ENCODE results near the gene AKAP13.
"Not testable (repeated sequence)": the region's sequence is repeated elsewhere in the genome, so short reads cannot be mapped to it uniquely, and the experiment has no call there.

Gene AKAP13

DNA sequence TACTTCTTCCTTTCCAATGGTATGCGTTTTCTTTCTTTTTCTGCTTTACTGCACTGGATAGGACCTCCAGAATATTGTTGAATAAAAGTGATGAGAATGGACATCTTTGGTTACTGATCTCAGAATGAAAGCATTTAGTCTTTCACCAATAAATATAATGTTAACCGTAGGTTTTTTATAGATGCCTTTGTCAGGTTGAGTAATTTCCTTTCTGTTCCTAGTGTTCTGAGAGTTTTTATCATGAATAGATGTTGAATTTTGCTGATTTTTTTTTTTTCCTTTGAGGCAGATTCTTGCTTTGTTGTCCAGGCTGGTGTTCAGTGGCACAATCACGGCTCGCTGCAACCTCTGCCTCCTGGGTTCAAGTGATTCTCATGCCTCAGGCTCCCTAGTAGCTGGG is 255.9 kb downstream of the AKAP13 start:
- DNase-seq: no peak

DNA sequence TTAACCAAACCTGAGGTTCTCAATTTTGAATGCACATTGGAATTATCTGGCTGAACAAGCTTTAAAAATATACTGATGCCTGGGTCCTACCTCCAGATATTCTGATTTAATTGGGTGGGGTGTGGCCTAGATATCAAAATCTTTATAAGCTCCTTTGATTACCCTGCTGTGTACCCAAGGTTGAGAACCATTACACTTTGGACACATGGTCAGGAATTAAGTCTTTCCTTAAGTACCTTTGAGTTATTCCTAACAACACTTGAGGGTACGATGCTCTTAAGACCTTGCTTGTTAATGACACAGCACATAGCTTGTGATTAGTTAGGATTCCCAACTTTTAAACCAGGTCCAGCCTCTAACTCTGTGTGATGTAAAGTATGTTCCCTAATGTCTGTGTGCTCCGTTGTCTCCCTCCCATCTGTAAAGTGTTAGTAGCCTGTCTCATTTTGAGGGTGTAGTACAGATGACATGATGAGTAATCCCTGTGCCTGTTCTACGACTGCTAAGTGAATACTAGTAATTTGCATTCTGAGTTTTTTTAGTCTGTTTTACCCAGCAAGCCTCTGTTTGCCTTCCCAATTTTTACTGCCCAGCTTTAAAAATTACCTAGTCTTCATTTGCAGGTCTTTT is 259.5 kb downstream of the AKAP13 start:
- DNase-seq: peak; percentile 68

DNA sequence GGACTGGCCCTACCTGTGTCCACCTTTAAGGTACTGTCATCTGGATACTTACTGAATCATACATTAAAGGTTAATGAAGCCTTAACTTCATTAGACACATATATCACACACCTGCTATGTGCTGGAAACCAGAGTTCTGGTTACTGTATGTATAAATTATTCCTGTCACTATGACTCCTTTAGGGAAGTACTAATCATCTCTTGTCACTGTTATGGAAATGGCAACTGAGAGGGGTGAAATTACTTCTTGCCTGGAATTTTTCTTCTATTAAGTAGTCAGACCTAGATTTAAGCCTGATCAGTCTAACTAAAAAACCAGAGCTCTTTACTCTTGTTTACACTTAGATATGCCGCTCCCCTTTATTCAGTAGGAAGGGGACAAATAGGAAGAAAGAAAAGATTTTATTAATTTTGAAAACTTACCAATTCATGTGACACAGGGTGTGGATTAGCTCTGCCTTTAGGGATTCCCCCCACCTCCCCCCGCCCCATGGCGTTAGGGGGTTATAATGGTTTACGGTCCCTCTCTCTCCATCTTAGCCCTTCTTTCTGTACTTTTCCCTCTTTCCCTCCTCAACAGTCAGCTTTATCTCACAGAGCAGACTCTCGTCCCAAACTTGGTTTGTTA is 261.8 kb downstream of the AKAP13 start:
- DNase-seq: no peak

DNA sequence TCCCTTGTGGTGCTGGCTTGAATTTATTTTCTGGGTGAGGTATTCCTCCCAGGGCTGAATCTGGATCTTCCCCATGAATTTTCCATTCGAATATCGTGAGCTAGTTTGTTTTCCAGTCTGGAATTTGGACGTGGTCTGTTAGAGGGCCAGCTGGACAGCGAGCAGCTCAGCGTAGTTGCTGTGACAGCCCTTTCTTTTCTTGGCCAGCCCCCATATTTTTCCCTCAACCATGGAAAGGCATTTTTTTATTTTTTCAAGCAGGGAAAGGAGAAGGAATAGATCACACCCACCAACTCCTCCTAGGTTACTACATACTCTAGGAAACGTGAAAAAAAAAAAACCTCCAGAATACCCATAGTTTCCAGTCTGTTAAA is 262.3 kb downstream of the AKAP13 start:
- no peak for DNase-seq

DNA sequence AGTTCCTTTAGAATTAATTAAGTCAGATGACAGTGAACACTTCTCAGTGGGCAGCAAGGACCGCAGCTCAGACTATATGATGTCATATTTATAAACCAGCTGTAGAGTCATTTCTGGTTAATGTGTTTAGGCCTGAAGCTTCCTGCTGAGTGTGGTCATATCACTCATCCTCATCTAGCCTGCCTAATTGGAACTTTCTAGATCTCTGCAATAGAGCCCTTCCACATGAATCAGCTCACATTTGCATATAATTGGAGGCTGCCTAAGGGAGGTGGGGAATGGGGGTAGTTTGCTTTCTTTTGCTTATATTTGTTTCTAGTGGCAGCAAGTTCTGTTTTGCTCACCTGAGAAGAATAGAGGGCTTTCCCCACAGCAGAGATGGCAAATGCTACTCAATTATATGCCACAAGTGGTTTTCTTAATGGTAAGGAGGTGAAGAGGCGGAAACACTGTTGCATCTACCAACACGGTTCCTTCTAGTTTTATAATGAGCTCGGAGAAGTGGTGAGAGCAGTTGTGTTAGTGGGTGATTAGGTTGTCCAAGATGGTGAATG is 266.2 kb downstream of the AKAP13 start:
- no peak for DNase-seq

DNA sequence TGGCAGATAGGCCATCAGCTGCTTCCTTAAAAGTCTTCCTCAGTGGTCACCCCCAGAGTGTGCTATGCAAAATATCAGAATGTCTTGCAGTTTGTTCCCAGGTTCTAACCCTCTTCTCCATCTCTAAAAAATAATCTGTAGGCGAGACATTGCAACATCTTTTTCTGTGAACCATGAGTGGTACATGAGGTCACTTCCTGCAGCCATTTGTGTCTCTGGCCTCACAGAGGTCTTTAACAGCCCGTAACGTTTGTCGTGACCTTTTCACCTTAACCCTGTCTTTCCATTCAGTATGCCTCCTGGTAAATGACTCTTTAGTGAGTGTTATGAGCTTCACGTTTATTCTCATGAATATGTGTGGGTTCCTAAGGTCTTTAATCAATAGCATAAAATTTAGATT is 269.0 kb downstream of the AKAP13 start:
- no peak for DNase-seq

DNA sequence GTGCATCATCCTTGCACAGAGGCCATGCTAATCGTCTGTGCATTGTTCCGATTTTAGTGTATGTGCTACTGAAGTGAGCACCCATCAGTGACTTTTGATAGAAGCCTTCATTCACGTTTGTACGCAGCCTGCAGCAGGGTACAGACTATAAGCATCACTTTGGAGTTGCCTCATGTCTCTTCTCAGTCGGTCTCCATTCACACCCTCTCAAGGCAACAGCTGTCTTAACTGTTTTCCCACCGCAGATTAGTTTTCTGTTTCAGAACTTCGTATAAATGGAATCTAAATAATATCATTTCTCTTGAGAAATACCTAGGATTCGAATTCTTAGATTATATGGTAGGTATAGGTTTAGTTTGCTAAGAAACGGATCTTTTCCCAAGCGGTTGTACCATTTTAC is 271.1 kb downstream of the AKAP13 start:
- no peak for DNase-seq

DNA sequence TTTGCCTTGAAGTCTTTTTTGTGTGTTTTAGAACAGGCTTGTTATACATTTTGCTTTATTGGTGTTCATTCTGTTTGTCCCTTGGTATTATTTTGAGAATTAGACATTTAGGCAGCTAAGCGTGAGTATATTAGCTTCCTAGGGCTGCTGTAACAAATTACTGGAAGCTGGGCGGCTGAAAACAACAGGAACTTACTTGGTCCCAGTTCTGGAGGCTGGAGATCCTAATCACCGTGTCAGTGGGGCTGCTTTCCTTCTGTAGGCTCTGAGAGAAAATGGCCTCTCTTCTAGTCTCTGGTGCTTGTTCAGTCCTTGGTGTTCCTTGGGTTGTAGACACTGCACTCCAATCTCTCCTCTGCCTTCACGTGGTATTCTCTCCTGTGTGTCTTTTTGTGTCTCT is 272.1 kb downstream of the AKAP13 start:
- DNase-seq: no peak

DNA sequence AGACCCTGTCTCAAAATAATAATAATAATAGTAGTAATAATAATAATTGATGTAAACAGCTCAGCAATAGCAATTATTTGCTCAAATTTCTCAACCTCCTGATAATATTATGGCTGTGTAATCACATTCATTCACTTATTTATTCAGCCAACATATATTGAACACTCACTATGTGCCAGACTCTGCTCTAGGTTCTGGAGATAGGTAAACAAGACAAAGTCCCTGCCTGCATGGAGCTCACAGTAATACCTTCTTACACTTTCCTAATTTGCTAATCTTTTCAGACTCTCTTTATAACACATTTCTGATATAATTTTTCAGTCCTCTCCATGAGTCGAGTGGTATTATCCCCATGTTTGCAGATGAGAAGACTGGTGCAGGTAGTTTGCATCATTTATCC is 276.7 kb downstream of the AKAP13 start:
- no peak for DNase-seq

DNA sequence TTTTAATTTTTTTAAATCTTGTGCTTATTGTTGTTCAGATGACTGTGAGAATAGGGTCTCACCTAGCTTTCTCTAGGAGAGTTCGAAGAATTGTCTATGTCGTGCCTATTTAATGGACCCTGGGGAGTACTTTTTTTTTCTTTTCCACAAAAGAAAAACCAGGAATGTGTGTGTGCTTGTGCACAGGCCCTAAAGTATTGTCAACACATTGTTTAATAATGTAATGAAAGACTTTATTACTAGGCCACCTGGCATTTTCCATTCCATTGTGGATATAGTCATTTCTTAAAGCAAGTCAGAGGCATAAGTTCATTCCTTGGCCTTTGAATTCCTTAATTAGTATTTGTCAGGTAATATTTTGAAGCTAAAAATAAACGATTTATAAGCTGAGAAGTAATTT is 278.4 kb downstream of the AKAP13 start:
- no peak for DNase-seq

DNA sequence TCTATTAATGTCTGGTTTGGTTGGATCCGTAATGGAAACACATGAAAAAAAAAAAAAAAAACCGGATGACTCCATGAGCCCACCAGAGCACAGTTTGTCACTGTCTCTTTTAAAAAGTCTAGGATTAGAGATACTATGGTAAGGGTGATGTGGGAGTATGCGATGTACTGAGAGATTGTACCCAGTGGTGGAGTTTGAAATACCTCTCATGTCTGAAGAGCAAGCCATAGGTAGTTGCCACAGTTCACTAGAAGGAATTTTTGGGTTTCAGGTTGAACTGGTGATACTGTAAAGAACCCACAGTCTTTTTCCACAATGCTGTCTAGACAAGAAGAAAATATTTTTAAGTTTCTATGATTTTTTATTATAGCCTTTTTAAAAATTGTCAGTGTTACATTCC is 281.5 kb downstream of the AKAP13 start:
- no peak for DNase-seq

DNA sequence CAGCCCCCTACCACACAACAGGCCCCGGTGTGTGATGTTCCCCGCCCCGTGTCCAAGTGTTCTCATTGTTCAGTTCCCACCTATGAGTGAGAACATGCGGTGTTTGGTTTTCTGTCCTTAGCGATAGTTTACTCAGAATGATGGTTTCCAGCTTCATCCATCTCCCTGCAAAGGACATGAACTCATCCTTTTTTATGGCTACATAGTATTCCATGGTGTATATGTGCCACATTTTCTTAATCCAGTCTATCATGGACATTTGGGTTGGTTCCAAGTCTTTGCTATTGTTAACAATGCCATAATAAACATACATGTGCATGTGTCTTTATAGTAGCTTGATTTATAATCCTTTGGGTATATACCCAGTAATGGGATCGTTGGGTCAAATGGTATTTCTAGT is 285.3 kb downstream of the AKAP13 start:
- not testable (repeated sequence) for DNase-seq

DNA sequence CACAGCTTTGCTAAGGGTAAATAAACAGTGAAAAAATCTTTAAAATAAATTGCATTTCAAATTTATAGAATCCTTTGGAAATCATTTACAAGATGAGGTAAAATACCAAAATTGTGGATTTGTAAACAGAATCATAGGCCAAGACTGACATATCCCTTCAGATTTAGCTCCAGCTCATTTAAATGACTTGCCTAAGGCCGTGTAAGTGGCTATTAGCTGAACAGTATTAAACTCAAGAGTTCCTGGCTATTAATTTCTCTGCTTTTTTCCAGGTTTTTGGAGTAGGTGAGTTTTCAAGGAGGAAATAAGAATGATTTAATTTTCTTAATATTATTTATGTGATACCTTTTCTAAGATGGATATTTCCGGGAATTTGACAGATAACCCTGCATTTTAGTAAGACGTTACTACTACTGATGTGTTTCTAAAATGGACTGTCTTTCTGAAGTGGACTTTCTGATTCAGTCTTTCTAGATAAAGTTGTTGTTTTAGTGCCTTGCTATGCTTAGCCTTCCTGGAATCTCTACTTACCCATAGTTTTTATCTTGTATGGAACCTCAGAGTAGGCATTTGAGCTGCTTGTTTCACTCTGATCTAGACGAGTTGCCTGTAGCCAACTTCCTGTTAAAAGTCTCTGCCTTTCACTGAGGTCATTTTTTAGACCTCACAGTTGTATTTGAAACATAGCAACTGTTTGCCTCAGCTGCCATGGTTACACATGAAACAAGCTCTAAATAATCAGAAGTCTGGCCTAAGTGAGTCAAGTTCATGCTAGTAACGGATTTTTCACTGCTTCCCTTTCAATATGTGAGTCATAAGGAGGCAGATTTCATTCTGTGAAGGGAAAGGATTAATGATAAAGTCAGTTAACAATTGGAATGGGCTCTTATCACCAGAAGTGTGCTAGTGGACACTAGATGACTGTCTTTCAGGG is 287.4 kb downstream of the AKAP13 start:
- no peak for DNase-seq

DNA sequence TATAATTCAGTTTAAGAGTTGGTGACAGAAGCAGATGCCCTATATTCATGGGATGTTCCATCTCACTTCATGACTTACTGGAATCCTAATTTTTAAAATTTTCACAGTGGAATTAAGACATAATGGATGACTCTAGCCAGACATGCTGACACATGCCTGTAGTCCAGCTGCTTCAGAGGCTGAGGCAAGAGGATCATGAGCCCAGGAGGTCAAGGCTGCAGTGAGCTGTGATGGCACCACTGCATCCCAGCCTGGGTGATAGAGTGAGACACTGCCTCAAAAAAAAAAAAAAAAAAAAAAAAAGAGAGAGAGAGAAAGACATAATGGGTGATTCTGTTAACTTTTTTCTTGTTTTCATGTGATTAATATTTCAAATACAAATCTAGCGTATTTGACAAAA is 290.8 kb downstream of the AKAP13 start:
- no peak for DNase-seq

DNA sequence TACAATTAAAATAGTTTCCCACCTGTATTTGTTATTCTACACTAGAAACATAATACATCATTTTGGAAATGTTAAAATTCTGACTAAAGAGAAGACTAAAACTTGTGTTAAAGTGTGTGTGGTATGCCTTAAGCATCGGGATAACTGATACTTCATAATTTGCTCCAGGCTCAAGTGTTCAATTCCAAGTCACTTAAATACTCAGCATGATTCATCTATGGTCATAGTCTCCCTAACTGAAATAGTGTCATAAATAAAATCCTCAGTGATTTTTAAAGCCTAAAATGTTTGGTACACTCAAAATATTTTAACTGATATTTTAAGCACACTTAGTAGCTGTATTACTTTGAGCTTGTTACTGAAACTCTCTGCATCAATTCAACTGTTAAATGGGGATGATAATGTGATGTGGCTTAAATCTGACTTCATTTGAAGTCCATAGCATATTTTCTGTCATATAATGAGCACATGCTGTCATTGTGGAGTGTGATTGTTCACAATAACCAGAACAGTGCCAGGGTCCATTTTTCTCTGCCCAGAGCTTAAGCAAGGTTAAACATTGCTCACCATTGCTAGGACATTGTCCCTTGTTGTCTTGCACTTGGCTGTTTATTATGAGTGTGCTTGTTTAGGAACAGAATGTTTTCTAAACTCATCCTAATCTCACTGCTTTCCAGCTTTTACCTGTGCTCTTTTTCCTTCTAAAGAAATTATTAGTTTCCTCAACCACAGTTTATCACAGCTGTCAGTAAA is 292.1 kb downstream of the AKAP13 start:
- no peak for DNase-seq

DNA sequence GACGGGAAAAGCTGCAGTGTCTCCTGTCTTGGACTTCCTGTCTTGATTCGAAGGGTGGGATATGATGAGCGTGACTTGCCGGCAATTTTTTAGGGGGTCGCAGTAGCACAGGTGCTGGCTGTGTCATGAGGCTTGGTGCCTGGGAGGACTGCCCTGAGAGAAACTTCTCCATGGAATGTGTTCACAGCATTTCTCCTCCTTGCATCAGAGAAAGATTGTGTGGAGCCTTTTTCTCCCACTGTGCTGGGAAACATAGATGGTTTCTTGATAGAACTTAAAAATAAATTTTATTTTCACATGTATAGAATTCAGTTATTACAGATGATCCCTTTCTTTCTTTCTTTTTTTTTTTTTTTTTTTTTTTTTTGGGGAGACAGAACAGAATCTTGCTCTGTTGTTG is 292.9 kb downstream of the AKAP13 start:
- no peak for DNase-seq

DNA sequence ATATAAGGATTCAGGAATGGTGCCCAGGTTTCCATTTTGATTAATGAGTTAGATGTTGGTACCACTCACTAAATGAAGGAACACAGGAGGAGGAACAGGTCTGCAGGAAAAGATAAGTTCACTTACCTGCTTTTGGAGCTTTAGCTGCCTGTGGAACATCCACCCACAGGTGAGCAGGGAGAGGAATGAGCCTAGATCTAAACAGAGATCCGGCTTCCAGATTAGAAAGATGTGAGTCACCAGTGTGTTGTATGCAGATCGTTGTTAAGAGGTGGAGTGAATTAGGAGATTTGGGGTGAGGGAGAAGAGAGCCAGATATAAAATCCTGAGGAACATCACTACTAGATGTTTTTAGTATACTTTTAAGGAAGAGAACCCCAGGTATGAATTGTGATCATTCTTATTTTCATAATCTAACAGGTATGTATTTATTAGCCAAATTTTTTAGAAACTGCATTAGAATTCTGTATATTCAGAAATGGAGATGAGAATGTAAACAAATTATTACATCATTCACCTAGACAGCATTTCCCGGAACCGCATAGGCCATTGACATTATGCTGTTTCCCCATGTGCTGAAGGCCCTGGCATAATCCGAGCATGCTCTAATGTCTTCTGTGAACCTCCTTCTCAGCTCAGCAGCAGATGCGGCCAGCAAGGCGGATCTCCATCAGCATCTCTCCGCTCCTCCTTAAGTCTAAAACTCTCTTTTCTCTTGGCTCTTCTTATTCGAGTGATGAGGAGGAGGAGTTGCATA is 296.1 kb downstream of the AKAP13 start:
- no peak for DNase-seq

DNA sequence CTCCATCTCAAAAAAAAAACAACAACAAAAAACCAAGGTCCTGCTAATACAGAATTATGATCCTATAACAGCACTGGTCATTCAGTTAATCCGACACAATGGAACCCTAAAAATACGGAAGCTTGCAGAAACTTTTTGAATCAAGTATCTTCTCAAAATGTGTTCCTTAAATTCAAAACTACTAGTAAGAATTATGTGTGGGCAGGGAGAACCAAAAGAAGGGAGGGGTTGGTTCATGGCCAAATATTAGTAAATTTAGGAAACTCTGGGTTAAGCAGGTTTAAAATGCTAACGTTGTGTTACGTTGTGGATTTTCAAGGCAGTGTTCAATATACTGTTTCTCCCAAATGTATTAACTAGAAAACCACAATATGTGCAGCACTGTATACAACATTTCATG is 298.8 kb downstream of the AKAP13 start:
- DNase-seq: no peak

DNA sequence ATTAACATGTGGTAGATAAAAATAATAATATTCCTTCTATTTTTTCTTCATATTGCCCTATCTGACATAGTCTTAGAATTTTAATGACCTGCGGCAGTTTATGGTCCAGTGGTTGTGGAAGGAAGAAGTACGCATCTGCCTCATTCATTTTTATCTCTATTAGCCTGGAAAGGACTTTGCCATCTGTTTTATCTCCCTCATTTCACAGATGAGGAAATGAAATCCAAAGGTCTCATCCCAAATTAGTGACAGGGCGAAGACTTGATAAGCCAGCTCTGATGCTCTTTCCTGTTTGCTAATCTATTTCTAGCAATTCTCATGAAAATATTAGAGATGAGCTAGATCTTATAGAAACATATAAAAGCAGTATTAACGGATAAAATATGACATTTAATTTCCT is 301.0 kb downstream of the AKAP13 start:
- no peak for DNase-seq

DNA sequence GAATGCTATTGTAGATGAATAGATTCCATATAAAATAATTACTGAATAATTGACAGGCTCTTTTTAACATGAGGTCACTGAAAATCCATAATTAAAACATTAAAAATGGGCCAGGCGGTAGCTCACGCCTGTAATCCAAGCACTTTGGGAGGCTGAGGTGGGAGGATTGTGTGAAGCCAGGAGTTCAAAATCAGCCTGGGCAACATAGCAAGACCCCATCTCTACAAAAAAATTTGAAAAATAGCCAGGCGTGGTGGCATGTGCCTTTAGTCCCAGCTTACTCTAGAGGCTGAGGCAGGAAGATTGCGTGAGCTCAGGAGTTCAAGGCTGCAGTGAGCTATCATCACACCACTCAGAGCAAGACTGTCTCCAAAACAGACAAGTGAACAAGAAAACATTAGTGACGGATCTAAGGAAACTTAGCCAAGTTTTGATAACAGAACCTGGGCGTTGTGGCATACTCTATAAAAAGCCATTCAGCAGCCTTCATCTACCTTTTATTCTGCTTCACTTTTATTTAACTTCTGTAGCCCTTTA is 303.8 kb downstream of the AKAP13 start:
- DNase-seq: no peak

DNA sequence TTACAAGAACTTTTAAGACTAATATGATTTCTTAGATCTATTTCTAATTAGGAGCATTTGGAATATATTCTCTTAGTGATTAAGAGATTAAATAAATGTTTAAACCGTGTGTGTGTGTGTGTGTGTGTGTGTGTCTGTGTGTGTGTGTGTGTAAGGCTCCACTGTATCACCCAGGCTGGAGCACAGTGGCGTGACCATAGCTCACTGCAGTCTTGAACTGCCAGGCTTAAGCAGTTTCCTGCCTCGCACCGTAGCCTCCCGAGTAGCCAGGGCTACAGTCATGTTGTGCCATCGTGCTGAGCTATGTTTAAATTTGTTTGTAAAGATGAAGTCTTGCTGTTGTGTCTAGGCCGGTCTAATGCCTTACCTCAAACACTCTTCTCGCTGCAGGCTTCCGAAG is 305.0 kb downstream of the AKAP13 start:
- DNase-seq: peak; percentile 25

DNA sequence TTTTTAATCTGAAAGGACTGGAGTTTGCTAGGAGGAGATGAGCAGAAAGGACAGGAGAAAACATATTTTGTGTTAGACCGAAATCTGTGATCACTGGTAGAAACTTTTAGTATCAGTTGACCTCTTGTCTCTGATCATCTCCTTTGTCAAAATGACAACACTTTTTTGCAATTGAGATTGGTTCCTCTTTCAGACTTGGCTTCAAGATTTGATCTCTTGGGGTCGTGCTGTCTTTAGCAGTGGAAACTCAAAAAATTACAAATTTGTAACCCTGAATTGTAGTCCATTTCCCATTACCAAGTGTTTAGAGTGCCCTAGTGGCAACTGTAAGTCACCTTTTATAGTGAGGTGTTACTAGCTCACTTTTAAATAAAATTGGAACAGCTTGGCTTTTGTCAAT is 306.9 kb downstream of the AKAP13 start:
- no peak for DNase-seq

All from NCI-H82 (cell line).